Measurements from ENCODE around the gene SIT1.
"Not testable (repeated sequence)": the region's sequence is repeated elsewhere in the genome, so short reads cannot be mapped to it uniquely, and the experiment has no call there.

Gene SIT1

GRCh38 chr9:35658137-35658967 lies 7.6 kb upstream of the SIT1 start, which contains the start of gene CCDC107:
Gene CCDC107 (plus strand): TSS chr9:35658292. CDS start chr9:35658380, 88 bp downstream.
- DNase-seq = peak; percentile 82

- DNase-seq = peak; percentile 92
Observed at GRCh38 chr9:35657546-35658136, 6.9 kb upstream of the SIT1 start, which contains the start of gene RMRP. Gene RMRP (minus strand): TSS chr9:35658019.

- no peak for DNase-seq
Observed at GRCh38 chr9:35656831-35657545, 6.3 kb upstream of the SIT1 start.

GRCh38 chr9:35656348-35656747 lies 5.6 kb upstream of the SIT1 start:
- no peak for DNase-seq

GRCh38 chr9:35653611-35654010 lies 2.9 kb upstream of the SIT1 start:
- no peak for DNase-seq

GRCh38 chr9:35652829-35653209 lies 2.1 kb upstream of the SIT1 start:
- DNase-seq = no peak

- no peak for DNase-seq
Observed at GRCh38 chr9:35651956-35652828, 1.5 kb upstream of the SIT1 start.

GRCh38 chr9:35649431-35650340 lies 1.0 kb downstream of the SIT1 start:
- DNase-seq = no peak

GRCh38 chr9:35646533-35647265 lies 4.0 kb downstream of the SIT1 start:
- peak; percentile 76 for DNase-seq

GRCh38 chr9:35646153-35646532 lies 4.6 kb downstream of the SIT1 start:
- DNase-seq = peak; percentile 40

- not testable (repeated sequence) for DNase-seq
Observed at GRCh38 chr9:35645736-35646135, 5.0 kb downstream of the SIT1 start.

- DNase-seq = no peak
Observed at GRCh38 chr9:35643046-35643445, 7.7 kb downstream of the SIT1 start.

- DNase-seq = not testable (repeated sequence)
Observed at GRCh38 chr9:35641478-35641877, 9.3 kb downstream of the SIT1 start.

- DNase-seq = not testable (repeated sequence)
Observed at GRCh38 chr9:35640431-35640830, 10.3 kb downstream of the SIT1 start.

- DNase-seq = no peak
Observed at GRCh38 chr9:35639631-35640030, 11.1 kb downstream of the SIT1 start.

- DNase-seq = not testable (repeated sequence)
Observed at GRCh38 chr9:35639225-35639624, 11.5 kb downstream of the SIT1 start.

- DNase-seq = not testable (repeated sequence)
Observed at GRCh38 chr9:35638751-35639150, 12.0 kb downstream of the SIT1 start.

- DNase-seq = not testable (repeated sequence)
Observed at GRCh38 chr9:35637427-35637955, 13.2 kb downstream of the SIT1 start.

GRCh38 chr9:35636877-35637246 lies 13.9 kb downstream of the SIT1 start:
- not testable (repeated sequence) for DNase-seq

GRCh38 chr9:35636135-35636876 lies 14.4 kb downstream of the SIT1 start:
- no peak for DNase-seq

All from KG1 (cell line).